Measurements from ENCODE around the gene IFITM5. TPM values are rescaled to one million over a fixed set of nuclear protein-coding genes. Genes with fewer than 3 reads are reported as not detected.

Gene IFITM5
- total and polyA plus RNA-seq, 12 donors: not detected

DNA sequence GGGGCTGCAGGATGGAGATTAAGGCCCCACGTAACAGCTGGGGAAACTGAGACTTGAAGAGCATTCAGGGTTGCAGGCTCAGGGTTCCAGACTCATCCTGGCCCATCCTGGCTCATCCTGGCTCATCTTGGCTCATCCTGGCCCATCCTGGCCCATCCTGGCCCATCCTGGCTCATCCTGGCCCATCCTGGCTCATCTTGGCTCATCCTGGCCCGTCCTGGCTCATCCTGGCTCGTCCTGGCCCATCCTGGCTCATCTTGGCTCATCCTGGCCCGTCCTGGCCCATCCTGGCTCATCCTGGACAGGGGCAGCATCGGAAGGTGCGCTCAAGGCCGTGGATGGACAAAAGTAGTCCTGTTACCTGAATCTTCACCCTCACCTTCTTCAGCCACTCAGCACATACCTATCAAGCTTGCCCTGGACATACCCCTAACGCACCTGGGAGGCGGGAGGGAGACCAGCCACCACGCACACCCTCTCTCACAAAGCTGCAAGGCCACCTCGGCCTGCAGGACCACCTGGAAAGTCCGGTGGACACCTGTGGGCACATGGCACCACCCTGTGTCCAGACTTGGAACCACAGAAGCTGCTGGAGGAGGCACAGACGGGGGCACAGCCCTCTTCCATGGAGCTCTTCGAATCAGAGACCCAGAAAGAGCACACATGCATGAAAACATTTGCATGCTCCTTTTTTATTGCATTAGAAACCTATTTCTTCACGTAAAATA, 41.4 kb downstream of the IFITM5 start:
- intact Hi-C loops (cut with DNase I): loop anchor here in 4 of 10 donors (5.0 to 10.0 kb wide), 4 partner anchors 57 to 117 kb away; partner anchors contain the start of genes B4GALNT4 (in 2 of the 4) and IFITM1 (in 1 of the 4)
- Histone ChIP-seq H3K4me3 (no peak overlapping the region), H3K9me3 (peaks cover 0 to 8% (median 0%) of the 10 kb centered on the region in 11 donors), H3K4me1 (no peaks in the 10 kb centered on the region), H3K27ac (no peak overlapping the region), H3K36me3 (peaks cover 0 to 12% (median 8%) of the 10 kb centered on the region in 9 donors), H3K27me3 (peaks cover 0 to 10% (median 0%) of the 10 kb centered on the region in 7 donors)
- DNase-seq (no peak), ATAC-seq (peak in 1 of 8 donors; percentile 42)
- WGBS, 2 donors: 77 to 83% methylated on average over 15 of the region's 15 CpGs
- TF ChIP-seq, protein P1, sequence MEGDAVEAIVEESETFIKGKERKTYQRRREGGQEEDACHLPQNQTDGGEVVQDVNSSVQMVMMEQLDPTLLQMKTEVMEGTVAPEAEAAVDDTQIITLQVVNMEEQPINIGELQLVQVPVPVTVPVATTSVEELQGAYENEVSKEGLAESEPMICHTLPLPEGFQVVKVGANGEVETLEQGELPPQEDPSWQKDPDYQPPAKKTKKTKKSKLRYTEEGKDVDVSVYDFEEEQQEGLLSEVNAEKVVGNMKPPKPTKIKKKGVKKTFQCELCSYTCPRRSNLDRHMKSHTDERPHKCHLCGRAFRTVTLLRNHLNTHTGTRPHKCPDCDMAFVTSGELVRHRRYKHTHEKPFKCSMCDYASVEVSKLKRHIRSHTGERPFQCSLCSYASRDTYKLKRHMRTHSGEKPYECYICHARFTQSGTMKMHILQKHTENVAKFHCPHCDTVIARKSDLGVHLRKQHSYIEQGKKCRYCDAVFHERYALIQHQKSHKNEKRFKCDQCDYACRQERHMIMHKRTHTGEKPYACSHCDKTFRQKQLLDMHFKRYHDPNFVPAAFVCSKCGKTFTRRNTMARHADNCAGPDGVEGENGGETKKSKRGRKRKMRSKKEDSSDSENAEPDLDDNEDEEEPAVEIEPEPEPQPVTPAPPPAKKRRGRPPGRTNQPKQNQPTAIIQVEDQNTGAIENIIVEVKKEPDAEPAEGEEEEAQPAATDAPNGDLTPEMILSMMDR (IDR thresholded peaks at IDR 0.05): peak in 2 of 9 donors; percentile 14 to 20

- Histone ChIP-seq H3K27me3 (peaks cover 0 to 10% (median 0%) of the 10 kb centered on the region in 7 donors), H3K27ac (no peak overlapping the region), H3K4me1 (no peaks in the 10 kb centered on the region), H3K4me3 (no peak overlapping the region), H3K9me3 (peaks cover 0 to 8% (median 0%) of the 10 kb centered on the region in 11 donors), H3K36me3 (peaks cover 0 to 20% (median 12%) of the 10 kb centered on the region in 9 donors)
- no peak for ATAC-seq
- intact Hi-C loops (cut with DNase I): loop anchor here in 4 of 10 donors (5.0 to 10.0 kb wide), 4 partner anchors 58 to 118 kb away; partner anchors contain the start of genes B4GALNT4 (in 2 of the 4) and IFITM1 (in 1 of the 4)
- TF ChIP-seq, protein P1 (IDR thresholded peaks at IDR 0.05): no peak
- DNase-seq: no peak
- WGBS, 2 donors: 79 to 84% methylated on average over 14 of the region's 14 CpGs
Observed at GRCh38 chr11:256952-257737, 42.2 kb downstream of the IFITM5 start.

- no peak overlapping the region for H3K4me3 ChIP-seq
Observed at GRCh38 chr11:255816-256215, 43.5 kb downstream of the IFITM5 start.

More at GRCh38 chr11:255816-256215, 43.5 kb downstream of the IFITM5 start:
- H3K27me3 ChIP-seq: peaks cover 0 to 10% (median 0%) of the 10 kb centered on the region in 7 donors
- WGBS, 2 donors: 85 to 97% methylated on average over 2 of the region's 2 CpGs
- no peak overlapping the region for H3K27ac ChIP-seq
- no peaks in the 10 kb centered on the region for H3K9me3 ChIP-seq
- TF ChIP-seq, protein P1 (IDR thresholded peaks at IDR 0.05): no peak
- no peaks in the 10 kb centered on the region for H3K4me1 ChIP-seq
- no peak for DNase-seq
- peaks cover 0 to 34% (median 23%) of the 10 kb centered on the region in 9 donors for H3K36me3 ChIP-seq
- no peak for ATAC-seq
- intact Hi-C loops (cut with DNase I): loop anchor here in 4 of 10 donors (5.0 to 10.0 kb wide), 4 partner anchors 59 to 119 kb away; partner anchors contain the start of genes B4GALNT4 (in 2 of the 4) and IFITM1 (in 1 of the 4)
